NOMO-1 treated with dmso at 0.1 percent for 144 hours (cell line): ENCODE results near the gene KAZN.

Source experiments
- DNase-seq: peaks from one replicate; lab custom pipeline; 2025; ENCODE audit not compliant: unreplicated experiment; lab: John Stamatoyannopoulos, UW

KAZN gene

DNA sequence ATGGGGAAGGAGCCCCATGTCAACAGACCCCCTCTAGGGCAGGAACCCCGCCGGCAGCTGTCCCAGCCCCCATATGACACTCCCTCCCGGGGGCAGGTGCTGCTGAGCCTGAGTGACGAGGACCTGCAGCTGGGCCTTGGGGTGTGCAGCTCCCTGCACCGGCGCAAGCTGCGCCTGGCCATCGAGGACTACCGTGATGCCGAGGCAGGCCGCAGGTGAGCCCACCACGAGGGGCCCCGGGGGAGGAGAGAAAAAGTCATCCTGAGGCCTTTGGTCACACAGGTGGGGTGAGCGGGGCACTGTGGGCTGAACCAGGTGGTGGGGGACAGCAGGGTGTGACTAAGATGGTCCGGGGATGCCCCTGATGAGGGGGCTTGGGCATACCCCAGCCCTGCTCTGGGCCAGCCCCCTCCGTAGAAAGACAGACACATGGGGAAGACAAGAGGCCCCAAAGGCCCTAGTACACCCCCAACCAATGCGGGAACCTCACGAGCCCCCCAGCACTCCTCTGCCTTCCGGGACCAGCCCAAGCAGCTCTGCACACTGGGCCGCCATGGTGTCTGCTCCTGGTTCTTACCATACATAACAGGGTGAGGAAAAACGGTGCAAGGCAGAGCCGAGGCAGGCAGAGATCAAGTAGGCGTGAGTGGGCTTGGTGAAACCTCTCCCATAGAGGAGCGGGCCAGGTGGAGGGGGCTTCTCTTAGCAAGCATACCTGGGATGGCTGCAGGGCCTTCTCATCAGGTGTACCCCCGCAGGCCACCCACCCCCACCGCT is 496.4 kb downstream of the KAZN start:
- DNase-seq: no peak

DNA sequence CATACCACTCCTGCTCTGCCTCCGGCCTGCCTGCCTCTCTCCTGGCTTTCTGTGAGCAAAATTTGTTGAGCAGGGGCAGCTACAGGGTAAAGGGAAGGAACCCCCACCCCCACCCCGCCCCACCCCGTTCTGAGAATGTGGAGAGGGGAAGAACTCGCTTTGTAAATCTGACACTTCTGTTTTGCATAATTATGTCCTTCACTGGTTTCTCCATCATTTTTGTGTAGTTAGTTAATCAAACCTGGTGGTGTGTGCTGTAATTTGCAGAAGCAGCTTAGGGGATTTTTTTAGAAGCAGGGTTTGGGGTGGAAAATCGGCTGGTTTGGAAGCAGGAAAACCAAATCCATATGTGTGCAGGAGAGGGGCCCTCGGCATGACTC is 497.0 kb downstream of the KAZN start:
- no peak for DNase-seq

DNA sequence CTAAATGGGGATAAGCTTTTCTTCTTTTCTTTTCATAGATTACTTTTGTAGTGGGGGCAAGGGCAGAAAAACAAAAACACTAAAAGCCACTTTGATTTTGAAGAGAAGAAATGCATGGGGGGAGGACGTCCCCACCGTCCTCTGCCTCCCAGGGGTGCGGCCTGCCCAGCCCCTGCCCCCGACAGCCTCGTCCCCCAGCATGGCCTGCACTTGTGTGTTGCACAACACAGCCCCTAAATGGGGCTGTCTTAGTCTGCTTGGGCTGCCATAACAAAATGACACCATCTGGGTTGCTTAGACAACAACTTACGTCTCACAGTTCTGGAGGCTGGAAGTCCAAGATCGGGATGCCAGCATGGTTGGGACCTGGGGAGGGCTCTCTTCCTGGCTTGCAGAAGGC is 497.8 kb downstream of the KAZN start:
- DNase-seq: no peak

DNA sequence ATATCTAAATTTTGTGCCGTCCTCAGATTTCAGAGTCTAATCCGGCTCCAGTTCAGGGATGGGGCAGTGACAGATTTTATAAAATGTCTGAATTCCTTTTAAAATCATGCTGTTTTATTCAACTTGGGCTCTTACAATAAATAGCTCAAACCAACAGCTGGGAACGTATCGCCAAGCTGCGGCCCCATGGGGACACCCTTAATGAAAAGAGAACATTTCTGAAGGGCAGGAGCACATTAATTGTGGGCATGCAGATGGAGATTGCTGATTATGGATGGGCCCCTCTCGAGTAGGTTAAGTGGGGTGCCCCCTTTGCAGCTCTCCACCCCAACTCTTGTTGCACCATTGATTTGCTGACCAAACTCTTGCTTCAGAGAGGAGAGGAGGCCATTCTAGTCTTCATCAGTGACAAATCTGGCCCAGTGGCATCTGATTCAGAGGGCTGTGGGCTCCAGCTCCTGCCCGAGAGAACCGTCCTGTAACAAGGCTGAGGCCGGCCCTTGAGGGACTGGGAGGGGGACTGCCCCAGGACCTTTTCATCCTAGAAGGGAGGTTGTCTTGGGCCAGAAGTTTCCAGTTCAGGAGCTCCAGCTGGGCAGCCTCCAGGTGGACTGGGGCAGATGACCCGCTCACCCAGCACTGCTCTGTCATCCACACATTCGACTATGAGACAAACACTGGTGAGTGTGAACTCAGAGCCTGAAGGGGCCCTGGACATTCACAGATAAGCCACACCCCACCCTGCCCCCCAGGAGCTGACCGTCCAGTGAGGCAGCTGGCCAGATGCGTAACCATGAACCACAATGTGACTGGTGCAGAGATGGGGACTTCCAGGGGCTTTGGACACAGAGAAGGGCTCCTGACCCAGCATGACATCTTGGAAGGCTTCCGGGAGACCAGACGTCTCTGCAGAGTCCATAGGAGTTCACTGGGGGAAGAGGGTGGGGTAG is 500.0 kb downstream of the KAZN start:
- DNase-seq: no peak

DNA sequence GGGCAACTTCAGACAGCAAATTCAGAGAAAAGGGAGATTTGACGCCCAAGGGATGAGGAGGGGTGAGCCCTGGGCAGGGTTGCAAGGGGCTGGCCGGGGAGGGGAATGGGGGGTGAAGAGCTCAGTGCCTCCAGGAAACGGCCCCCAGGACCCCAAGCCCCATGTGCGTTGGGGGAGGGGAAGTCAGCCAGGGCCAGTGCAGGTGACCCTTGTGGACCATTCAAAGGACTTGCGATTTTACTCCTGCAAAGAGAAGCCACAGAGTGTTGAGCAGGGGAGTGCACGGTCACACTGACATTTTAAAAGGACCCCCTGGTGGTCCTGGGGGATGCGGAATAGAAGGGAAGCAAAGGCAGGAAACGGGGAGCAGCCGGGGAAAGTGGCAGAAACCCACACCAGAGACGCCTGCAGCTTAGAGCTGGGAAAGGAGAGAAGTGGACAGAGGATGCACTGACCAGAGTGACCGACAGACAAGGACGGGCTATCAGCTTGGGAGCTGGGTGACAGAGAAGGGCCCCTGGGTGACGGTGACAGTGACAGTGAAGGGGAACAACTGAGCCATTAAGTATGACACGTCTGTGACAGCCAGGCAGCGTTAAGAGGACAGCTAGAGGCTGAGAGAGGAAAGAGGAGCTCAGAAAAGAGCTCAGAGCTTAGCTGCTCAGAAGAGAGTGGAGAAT is 501.1 kb downstream of the KAZN start:
- DNase-seq: no peak

DNA sequence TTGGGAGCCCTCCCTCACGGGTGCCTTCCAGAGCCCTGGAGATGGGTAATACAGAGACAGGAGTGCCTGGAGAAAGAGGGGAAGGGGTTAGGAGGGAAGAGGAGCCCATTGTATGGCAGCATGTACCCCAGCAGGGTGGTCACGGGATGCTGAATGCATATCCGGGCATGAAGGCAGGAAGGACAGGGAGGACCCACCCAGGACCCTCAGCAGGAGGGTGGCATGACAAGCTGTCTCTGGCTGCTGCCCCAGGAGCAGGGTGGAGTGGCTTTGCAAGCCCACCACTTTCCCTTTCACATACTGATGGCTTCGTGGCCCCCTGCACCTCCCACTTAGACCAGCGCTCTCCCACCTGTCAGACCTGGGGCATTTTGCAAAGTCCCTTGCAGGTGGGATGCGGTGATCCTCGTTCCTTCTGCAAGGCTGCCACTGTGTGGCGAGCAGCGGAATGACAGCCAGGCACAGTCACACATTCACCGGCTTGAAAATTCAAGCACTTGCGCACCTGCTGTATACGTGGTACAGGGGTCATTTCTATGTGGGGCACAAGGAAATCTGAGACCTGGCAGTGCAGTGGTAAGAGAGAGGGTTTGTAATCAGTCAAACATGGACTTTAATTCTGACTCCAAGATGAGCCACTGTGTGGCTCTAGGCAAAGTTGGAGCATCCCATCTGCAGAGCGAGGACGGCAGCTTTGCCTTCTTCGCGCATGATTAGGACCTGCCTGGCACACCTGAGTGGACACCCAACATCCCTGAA is 501.8 kb downstream of the KAZN start:
- DNase-seq: no peak

DNA sequence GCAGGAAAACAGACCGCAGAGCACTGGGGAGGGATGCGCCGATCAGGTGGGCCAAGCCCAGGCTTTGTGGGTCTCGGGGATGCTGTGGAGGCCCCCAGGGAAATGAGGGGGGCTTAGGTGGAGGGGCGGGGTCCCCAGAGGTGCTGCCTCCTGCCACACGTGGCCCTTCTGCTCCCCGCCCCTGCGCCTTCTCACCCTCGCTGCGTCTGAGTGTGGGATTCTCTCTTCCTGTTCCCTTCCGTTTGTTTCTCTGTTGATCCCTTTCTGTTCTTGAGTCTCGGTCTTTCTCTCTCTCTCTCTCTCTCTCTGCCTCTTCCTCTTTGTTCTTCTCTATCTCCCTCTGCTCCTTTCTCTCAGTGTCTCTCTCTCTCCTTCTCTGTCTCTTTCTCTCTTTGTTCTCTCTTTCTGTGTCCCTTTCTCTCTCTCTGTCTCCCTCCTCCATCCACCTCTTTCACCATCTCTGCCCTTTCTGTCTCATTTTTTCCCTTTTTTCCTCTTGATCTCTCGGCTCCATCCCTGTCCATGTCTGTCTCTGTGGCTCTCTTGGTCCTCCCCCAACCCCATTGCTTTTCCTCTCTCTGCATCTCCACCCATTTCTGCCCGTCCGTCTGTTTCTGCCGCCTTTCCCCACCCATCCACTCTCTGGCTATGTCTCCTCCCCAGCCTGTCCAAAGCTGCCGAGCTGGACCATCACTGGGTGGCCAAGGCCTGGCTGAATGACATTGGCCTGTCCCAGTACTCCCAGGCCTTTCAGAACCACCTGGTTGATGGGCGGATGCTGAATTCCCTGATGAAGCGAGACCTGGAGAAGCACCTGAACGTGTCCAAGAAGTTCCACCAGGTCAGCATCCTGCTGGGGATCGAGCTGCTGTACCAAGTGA is 502.6 kb downstream of the KAZN start:
- DNase-seq: no peak

DNA sequence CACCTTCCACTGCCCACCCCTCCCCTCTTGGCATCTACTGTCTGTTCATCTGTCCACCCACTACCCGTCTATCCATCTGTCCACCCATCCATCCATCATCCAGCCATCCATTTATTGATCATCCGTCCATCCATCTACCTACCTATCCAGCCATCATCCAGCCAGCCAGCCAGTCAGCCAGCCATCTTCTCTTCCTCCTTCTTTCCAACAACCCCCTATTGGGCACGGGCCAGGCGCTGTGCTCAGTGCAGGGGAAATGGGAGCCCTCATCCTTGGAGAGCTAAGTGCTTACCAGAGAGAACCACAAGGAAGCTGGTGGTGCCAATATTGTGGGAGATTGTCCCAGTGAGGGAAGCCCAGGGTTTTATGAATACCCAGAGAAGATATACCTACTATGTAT is 503.3 kb downstream of the KAZN start:
- DNase-seq: no peak

DNA sequence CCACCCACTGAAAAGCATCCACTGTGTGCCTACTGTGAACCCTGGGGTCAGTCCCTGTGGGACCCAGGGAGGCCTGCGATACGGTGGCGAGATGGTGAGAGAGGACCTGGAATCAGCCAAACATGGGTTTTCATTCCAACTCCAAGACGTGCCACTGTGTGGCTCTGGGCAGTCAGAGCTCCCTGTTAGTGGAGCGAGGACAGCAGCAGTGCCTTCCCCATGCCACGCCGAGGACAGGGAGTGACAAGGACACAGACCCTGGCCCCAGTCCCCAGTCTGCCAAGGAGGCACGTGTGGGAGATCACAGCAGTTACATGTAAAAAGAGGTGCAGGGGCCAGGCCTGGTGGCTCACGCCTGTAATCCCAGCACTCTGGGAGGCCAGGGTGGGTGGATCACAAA is 504.2 kb downstream of the KAZN start:
- DNase-seq: no peak

DNA sequence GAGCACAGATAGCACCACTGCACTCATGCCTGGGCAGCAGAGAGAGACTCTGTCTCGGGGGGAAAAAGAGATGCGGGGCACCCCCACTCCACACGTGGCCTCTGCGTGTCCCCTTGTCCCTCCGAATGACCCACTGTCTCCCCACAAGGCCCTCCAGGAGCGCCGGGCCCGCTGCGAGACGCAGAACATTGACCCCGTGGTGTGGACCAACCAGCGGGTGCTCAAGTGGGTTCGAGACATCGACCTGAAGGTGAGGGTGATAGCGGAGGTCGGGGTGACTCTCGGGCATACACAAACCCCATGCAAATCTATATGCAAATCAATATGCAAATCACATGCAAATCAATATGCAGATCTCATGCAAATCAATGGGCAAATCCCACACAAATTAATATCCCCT is 504.7 kb downstream of the KAZN start:
- no peak for DNase-seq

DNA sequence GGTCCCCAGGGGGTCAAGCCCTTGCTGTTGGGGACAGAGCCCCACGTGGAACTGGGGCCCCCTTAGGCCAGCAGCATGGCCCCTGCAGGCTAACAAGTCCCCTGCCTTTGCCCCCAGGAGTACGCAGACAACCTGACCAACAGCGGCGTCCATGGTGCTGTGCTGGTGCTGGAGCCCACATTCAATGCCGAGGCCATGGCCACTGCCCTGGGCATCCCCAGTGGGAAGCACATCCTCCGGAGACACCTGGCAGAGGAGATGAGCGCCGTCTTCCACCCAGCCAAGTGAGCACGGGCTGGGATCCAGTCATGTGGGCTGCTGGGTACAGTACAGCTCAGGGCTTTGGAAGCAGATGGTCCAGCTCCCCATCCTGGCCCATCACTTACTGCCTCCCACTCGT is 505.4 kb downstream of the KAZN start:
- no peak for DNase-seq

DNA sequence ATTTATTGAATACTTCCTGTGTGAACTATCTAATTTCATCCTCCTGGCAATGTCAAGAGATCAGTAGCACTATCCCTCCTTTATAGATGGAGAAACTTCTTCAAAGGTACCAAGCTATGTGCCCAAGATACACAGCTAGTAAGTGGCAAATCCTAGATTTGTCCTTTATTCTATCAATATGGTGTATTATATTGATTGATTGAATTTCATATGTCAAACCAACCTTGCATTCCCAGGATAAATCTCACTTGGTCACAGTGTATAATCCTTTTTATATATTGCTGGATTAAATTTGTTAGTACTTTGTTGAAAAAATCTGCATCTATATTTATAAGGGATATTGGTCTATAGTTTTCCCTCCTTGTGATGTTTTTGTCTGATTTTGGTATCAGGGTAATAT is 506.3 kb downstream of the KAZN start:
- no peak for DNase-seq

DNA sequence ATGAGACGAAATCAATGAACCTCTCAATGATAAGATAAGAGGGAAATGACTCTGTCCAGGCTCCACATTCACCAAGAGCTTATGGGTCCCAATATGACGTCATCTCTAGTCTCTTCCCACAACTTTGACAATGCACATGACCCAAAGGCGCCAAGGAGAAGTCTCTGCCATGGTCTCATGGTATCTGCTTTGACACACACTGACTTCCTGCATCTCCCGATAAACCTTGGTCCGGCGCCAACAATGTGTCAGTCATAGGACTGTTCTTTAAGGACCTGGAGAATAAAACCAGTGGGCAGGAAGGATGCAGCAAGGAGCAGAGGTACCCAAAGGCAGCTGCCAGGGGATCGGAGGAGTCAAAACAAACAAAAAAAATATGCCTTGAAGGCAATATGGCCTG is 508.1 kb downstream of the KAZN start:
- DNase-seq: no peak

DNA sequence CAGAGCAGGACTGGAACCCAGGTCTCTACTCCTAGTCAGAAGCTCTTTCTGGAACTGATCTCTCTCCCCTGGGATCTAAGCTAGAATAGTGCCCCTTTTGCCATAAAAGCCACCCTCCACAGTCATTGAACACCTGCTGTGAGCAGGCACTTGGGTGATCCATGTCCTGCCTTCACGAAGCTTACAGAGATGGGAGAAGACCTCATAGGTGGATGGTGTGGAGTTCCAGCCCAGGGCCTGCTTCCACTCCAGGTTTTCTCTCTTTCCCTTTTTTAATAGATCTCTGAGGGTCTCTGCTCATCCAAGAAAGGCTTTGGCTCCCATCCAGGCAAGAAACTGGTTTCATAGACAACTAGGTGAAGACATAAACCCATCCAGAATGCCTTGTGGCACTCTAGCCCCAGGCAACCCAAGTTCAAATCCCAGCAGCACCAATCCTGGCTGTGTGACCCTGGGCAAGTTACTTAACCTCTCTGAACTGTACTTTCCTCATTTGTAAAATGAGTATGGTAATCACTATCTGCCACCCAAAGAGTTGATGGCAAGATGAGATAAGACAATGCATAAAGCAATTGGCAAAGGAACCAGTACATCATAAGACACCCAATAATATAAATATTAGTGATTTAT is 508.7 kb downstream of the KAZN start:
- DNase-seq: no peak

DNA sequence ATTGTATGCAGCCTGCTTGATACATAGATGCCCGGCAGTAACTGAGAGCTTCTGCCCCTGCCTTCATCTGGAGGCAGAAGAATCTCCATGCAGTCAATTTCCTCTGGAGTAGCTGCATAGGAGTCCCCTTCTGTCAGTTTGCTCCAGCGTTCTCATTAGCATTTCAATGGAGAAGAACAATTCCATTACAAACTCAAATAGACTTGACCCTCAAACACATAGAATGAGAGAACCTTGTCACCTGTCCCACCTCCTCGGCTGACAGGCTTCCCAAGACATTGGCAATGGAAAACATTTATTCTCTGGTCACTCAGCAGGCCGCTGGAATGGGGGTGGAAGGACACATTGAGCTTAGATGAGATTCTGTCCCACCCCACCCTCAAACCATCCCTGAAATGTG is 509.4 kb downstream of the KAZN start:
- no peak for DNase-seq

DNA sequence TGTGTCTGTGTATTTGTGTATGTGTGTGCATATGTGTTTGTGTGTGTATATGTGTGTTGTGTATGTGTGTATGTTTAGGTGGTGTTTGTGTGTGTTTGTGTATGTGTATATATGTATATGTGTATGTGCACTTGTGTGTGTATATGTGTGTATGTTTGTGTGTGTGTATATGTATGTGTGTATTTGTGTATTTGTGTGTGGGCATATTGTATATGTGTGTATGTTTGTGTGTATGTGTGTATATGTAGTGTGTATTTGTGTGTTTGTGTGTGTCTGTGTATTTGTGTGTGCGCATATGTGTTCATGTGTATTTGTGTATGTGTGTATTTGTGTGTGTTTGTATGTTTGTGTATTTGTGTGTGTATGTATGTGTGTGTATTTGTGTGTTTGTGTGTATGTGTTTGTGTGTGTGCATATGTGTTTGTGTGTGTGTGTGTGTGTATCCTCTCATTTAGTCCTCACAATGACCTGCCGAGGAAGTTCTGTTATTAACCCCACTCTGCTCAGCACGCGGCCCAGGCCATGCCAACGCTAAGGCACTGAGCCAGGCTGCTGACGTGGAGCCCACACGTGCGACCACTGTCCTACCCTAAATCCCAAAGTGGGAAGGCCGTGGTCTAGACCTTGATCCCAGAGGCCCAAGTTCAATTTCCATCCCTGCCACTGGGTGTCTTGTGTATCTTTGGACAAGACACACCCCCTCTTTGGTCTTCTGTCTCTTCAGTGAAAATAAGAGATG is 511.8 kb downstream of the KAZN start:
- no peak for DNase-seq

DNA sequence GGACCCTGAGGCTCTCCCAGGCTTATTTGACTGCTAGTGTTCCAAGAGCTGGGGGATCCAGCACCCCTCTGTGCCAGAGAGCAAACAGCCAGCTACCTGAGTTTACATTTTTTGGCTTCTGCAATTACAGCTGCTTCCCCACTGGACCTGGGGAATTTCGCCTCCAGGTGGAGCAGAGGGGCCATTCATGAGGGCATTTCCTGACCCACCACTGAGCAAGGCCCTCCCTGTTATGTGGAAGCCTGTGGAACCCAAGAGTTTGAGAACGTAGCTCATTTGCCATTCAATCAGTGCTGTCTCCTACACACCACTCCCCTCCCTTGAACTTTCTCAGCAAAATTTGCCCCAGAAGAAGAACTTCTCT is 512.4 kb downstream of the KAZN start:
- DNase-seq: no peak

DNA sequence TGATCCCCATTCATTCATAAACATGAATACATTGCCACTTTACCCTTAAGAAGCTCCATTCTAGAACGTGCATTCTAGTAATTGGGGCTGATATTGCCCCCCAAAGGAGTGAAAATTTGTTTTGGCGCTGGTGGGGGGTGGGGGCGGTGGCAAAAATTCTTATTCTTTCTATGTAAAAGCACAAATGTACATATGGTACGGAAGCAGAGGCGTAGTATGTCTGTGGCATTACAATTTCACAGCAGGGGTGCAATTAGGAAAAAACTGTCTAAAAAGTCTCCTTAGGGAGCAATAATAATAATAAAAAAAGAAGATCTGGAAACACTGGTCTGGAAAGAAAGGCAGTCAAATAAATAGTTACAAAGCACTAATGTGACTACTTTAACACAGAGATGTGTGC is 514.7 kb downstream of the KAZN start:
- no peak for DNase-seq

DNA sequence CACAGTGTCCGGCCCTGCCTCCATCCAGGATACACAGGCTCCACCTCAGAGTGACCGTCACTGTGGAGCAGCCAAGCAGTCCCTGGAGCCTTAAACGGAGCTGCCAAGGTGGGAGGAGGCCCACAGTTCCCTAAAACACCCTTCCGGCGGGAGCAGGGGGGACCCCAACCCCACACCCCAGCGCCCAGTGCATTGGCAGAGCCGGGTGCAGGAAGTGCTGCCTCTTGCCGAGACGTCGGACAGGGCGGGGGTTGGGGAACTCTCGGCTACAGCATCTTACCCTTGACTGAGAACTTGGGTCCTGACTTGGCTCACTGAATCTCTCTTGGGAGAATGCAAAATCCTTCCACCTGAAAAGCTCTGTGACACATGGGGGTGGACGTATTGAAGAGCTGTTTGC is 516.4 kb downstream of the KAZN start:
- no peak for DNase-seq
